H9 (cell line): Measurements from ENCODE around the gene GPC3. TPM values are rescaled to one million over a fixed set of nuclear protein-coding genes. Genes with fewer than 3 reads are reported as not detected.

Experiments
- DNase-seq: peaks from one replicate; pipeline ENCODE4 v3.0.0-alpha.2; 2017
- H2AFZ ChIP-seq: one replicate; pipeline ENCODE4 v1.6.1; 2013; ENCODE audit warnings: mild to moderate bottlenecking, low read length, control low read depth, moderate library complexity
- H2AK5ac ChIP-seq: 2 replicates; pipeline ENCODE4 v1.6.1; 2013; ENCODE audit warnings: low read length, control low read depth, mixed read lengths; ENCODE audit not compliant: insufficient read length
- H2BK120ac ChIP-seq: one replicate; pipeline ENCODE4 v1.6.1; 2013; ENCODE audit warnings: low read depth, mild to moderate bottlenecking, low read length, control low read depth, inconsistent platforms; ENCODE audit not compliant: poor library complexity, severe bottlenecking
- H2BK12ac ChIP-seq: 2 replicates; pipeline ENCODE4 v1.6.1; 2013; ENCODE audit warnings: low read length, control low read depth, mixed read lengths, low read depth; ENCODE audit not compliant: insufficient read length
- H2BK15ac ChIP-seq: 2 replicates; pipeline ENCODE4 v1.6.1; 2013; ENCODE audit warnings: low read depth, low read length, control low read depth
- H2BK20ac ChIP-seq: one replicate; pipeline ENCODE4 v1.6.1; 2013; ENCODE audit warnings: low read depth, mild to moderate bottlenecking, low read length, control low read depth, inconsistent platforms; ENCODE audit not compliant: poor library complexity, severe bottlenecking
- H2BK5ac ChIP-seq: 2 replicates; pipeline ENCODE4 v1.6.1; 2013; ENCODE audit warnings: low read length, control low read depth, mixed read lengths; ENCODE audit not compliant: insufficient read length
- H3K14ac ChIP-seq: 2 replicates; pipeline ENCODE4 v1.6.1; 2013; ENCODE audit warnings: low read length, control low read depth; ENCODE audit not compliant: insufficient read depth
- H3K18ac ChIP-seq: 2 replicates; pipeline ENCODE4 v1.6.1; 2013; ENCODE audit warnings: low read depth, mild to moderate bottlenecking, mixed read lengths, low read length, control low read depth; ENCODE audit not compliant: insufficient read length
- H3K23ac ChIP-seq: 2 replicates; pipeline ENCODE4 v1.6.1; 2013; ENCODE audit warnings: low read length, control low read depth, mixed read lengths, low read depth; ENCODE audit not compliant: insufficient read length
- H3K23me2 ChIP-seq: 2 replicates; pipeline ENCODE4 v1.6.1; 2013; ENCODE audit warnings: low read depth, mild to moderate bottlenecking, mixed read lengths, low read length, control low read depth; ENCODE audit not compliant: insufficient read length, poor library complexity, severe bottlenecking
- H3K27ac ChIP-seq: 2 replicates; pipeline ENCODE4 v1.5.1; 2013; ENCODE audit warnings: low read length, control low read depth, mixed read lengths, low read depth; ENCODE audit not compliant: insufficient read length
- H3K27me3 ChIP-seq: 2 replicates; pipeline ENCODE4 v1.6.1; 2013; ENCODE audit warnings: low read length, control low read depth, inconsistent platforms; ENCODE audit not compliant: insufficient read depth
- H3K4ac ChIP-seq: 2 replicates; pipeline ENCODE4 v1.6.1; 2013; ENCODE audit warnings: low read depth, mild to moderate bottlenecking, control low read depth, inconsistent platforms, low read length, moderate library complexity
- H3K4me1 ChIP-seq: 2 replicates; pipeline ENCODE4 v1.6.1; 2013; ENCODE audit warnings: low read length, control low read depth, inconsistent platforms; ENCODE audit not compliant: insufficient read depth
- H3K4me2 ChIP-seq: 2 replicates; pipeline ENCODE4 v1.6.1; 2013; ENCODE audit warnings: low read length, control low read depth, mixed read lengths; ENCODE audit not compliant: insufficient read length, insufficient read depth
- H3K56ac ChIP-seq: 2 replicates; pipeline ENCODE4 v1.6.1; 2013; ENCODE audit warnings: low read depth, mild to moderate bottlenecking, mixed read lengths, low read length, control low read depth; ENCODE audit not compliant: insufficient read length
- H3K79me1 ChIP-seq: 2 replicates; pipeline ENCODE4 v1.6.1; 2013; ENCODE audit warnings: low read depth, mild to moderate bottlenecking, moderate library complexity, low read length, control low read depth, inconsistent platforms; ENCODE audit not compliant: insufficient read depth, poor library complexity, severe bottlenecking
- H3K79me2 ChIP-seq: 2 replicates; pipeline ENCODE4 v1.6.1; 2013; ENCODE audit warnings: low read length, control low read depth, inconsistent platforms; ENCODE audit not compliant: insufficient read depth
- H3K9ac ChIP-seq: 2 replicates; pipeline ENCODE4 v1.6.1; 2013; ENCODE audit warnings: low read length, control low read depth, mixed read lengths; ENCODE audit not compliant: insufficient read length; ENCODE audit errors: extremely low read depth
- H3K9me3 ChIP-seq: one replicate; pipeline ENCODE4 v1.6.1; 2013; ENCODE audit warnings: low read depth, low read length, inconsistent platforms; ENCODE audit not compliant: control insufficient read depth
- H3T11ph ChIP-seq: one replicate; pipeline ENCODE4 v1.6.1; 2013; ENCODE audit warnings: mild to moderate bottlenecking, low read length, control low read depth, inconsistent platforms
- H4K20me1 ChIP-seq: one replicate; pipeline ENCODE4 v1.6.1; 2013; ENCODE audit not compliant: control insufficient read depth, insufficient read length, insufficient read depth
- H4K5ac ChIP-seq: 2 replicates; pipeline ENCODE4 v1.6.1; 2013; ENCODE audit warnings: low read depth, mild to moderate bottlenecking, mixed read lengths, low read length, control low read depth; ENCODE audit not compliant: insufficient read length
- H4K8ac ChIP-seq: replicated peaks from 2 replicates; pipeline ENCODE4 v1.6.1; 2013; ENCODE audit warnings: low read length, control low read depth, mixed read lengths, low read depth; ENCODE audit not compliant: insufficient read length
- H4K91ac ChIP-seq: 2 replicates; pipeline ENCODE4 v1.6.1; 2013; ENCODE audit warnings: low read depth, mild to moderate bottlenecking, moderate library complexity, mixed read lengths, low read length, control low read depth; ENCODE audit not compliant: insufficient read length
- H3K27ac Mint-ChIP-seq, 3 experiments: 2 replicates in 2 of 3; 3 replicates in 1 of 3; pipeline ENCODE4 v1.8.0; 2020 to 2021; ENCODE audit warnings: mixed read lengths in 3 of 3, mild to moderate bottlenecking in 1 of 3, moderate library complexity in 1 of 3
- H3K27me3 Mint-ChIP-seq: 2 replicates; pipeline ENCODE4 v1.8.0; 2021; ENCODE audit warnings: low read depth, mild to moderate bottlenecking, moderate library complexity, mixed read lengths
- H3K36me3 Mint-ChIP-seq, 3 experiments: 2 replicates in 2 of 3; 3 replicates in 1 of 3; pipeline ENCODE4 v1.8.0; 2020 to 2021; ENCODE audit warnings: low read depth in 3 of 3, mixed read lengths in 3 of 3; ENCODE audit not compliant: insufficient read depth in 1 of 3
- H3K4me1 Mint-ChIP-seq, 2 experiments: 2 replicates each; pipeline ENCODE4 v1.8.0; 2020; ENCODE audit warnings: mixed read lengths in 2 of 2
- H3K4me3 Mint-ChIP-seq, 2 experiments: 2 replicates in 1 of 2; 3 replicates in 1 of 2; pipeline ENCODE4 v1.8.0; 2020 to 2021; ENCODE audit warnings: mild to moderate bottlenecking in 2 of 2, mixed read lengths in 2 of 2, moderate library complexity in 1 of 2
- H3K9me3 Mint-ChIP-seq, 2 experiments: 2 replicates in 1 of 2; 3 replicates in 1 of 2; pipeline ENCODE4 v1.8.0; 2020; ENCODE audit warnings: mild to moderate bottlenecking in 2 of 2, mixed read lengths in 2 of 2, moderate library complexity in 1 of 2
- WGBS: extraction: QIAGEN DNeasy Blood & Tissue Kit; methylation state at CpG from one replicate; pipeline ENCODE4 v1.1.7; 2013; ENCODE audit warnings: missing lambda C conversion rate, low lambda C conversion rate, mixed read lengths; ENCODE audit not compliant: insufficient read length; ENCODE audit errors: extremely low coverage; 5-methylcytosine and 5-hydroxymethylcytosine counted together
- total RNA-seq: library from RNA; stranded (reverse); gene quantifications from 2 replicates; pipeline ENCODE4 v1.2.1, GENCODE V29; 2021
- TF ChIP-seq, protein P1 (sequence below): fragments of 200-600 bp; sonication (generic); conservative IDR thresholded peaks from 3 replicates; pipeline ENCODE4 v1.8.0; 2021; ENCODE audit warnings: antibody characterized with exemption, mild to moderate bottlenecking

The GPC3 gene
- total RNA-seq, 1 experiment from 2014 or later = 108 TPM

DNA sequence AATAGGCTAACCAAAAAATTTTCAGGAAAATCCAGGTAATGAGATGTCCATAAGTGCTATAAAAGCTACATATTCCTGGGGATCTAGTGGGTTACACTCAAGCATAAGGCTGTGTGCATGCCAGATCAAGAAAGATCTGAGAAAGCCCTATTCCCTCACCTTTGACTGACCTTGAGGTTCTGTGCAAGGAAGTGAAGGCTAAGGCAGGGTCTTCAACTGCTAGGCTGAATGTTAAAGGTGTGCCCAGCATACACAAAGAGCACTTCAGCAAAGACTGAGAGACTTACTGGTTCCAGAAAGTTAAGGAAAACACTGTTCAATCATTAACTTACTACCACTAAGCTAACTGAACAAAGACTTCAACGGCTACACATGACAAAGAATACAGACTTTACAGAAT lies 269.7 kb downstream of the GPC3 start:
- H3K4me1 Mint-ChIP-seq = peaks cover 13 to 18% of the 10 kb centered on the region in 2 experiments
- Histone ChIP-seq H4K20me1 (no peaks in the 10 kb centered on the region), H2AK5ac (no peak overlapping the region), H2AFZ (no peak overlapping the region), H3K27ac (no peak overlapping the region), H3K27me3 (no peaks in the 10 kb centered on the region), H2BK5ac (no peak overlapping the region), H2BK20ac (no peak overlapping the region), H3K79me1 (no peaks in the 10 kb centered on the region), H2BK15ac (no peak overlapping the region), H3K4me2 (no peak overlapping the region), H3K9me3 (no peaks in the 10 kb centered on the region), H2BK120ac (no peak overlapping the region), H3T11ph (no peak overlapping the region), H3K23me2 (no peaks in the 10 kb centered on the region), H3K23ac (no peak overlapping the region), H4K5ac (no peak overlapping the region), H3K18ac (no peak overlapping the region), H2BK12ac (no peak overlapping the region), H4K91ac (no peak overlapping the region), H4K8ac (no peak overlapping the region), H3K79me2 (no peaks in the 10 kb centered on the region), H3K56ac (no peak overlapping the region), H3K14ac (no peak overlapping the region), H3K9ac (no peak overlapping the region), H3K4ac (no peak overlapping the region), H3K4me1 (peaks cover 5% of the 10 kb centered on the region)
- H3K27ac Mint-ChIP-seq = no peak overlapping the region; a peak in 1 of 7 replicates
- peaks cover 22 to 52% (median 28%) of the 10 kb centered on the region in 3 experiments for H3K36me3 Mint-ChIP-seq
- H3K27me3 Mint-ChIP-seq = no peaks in the 10 kb centered on the region
- no CpG with 5 or more reads among the region's 1 CpG for WGBS
- no peak for DNase-seq
- no peak overlapping the region for H3K4me3 Mint-ChIP-seq
- TF ChIP-seq, protein P1, sequence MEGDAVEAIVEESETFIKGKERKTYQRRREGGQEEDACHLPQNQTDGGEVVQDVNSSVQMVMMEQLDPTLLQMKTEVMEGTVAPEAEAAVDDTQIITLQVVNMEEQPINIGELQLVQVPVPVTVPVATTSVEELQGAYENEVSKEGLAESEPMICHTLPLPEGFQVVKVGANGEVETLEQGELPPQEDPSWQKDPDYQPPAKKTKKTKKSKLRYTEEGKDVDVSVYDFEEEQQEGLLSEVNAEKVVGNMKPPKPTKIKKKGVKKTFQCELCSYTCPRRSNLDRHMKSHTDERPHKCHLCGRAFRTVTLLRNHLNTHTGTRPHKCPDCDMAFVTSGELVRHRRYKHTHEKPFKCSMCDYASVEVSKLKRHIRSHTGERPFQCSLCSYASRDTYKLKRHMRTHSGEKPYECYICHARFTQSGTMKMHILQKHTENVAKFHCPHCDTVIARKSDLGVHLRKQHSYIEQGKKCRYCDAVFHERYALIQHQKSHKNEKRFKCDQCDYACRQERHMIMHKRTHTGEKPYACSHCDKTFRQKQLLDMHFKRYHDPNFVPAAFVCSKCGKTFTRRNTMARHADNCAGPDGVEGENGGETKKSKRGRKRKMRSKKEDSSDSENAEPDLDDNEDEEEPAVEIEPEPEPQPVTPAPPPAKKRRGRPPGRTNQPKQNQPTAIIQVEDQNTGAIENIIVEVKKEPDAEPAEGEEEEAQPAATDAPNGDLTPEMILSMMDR = no peak
- peaks cover 33 to 41% of the 10 kb centered on the region in 2 experiments for H3K9me3 Mint-ChIP-seq
